Testis (tissue), 3 donors: ENCODE measurements around the gene DNALI1. TPM values are rescaled to one million over a fixed set of nuclear protein-coding genes. Genes with fewer than 3 reads are reported as not detected.
"Not testable (repeated sequence)": the region's sequence is repeated elsewhere in the genome, so short reads cannot be mapped to it uniquely, and the experiment has no call there.

Source experiments
- DNase-seq: peaks from one replicate; pipeline ENCODE4 v3.0.0-alpha.2; 2019
- H3K27ac ChIP-seq, 2 donors: fragments of 200-600 bp; sonication (generic); one replicate each; pipeline ENCODE4 v1.5.1; 2019
- H3K27me3 ChIP-seq: fragments of 200-600 bp; sonication (generic); one replicate; pipeline ENCODE4 v1.5.1; 2019
- H3K36me3 ChIP-seq: fragments of 200-600 bp; sonication (generic); one replicate; pipeline ENCODE4 v1.5.1; 2017; ENCODE audit warnings: low read depth; ENCODE audit errors: missing control alignments
- H3K4me1 ChIP-seq: fragments of 200-600 bp; sonication (generic); one replicate; pipeline ENCODE4 v1.5.1; 2019
- H3K4me3 ChIP-seq, 2 donors: fragments of 200-600 bp; sonication (generic); one replicate each; pipeline ENCODE4 v1.5.1; 2017 to 2019
- H3K9me3 ChIP-seq: fragments of 200-600 bp; sonication (generic); one replicate; pipeline ENCODE4 v1.5.1; 2017
- POLR2A ChIP-seq: fragments of 450-650 bp; IDR thresholded peaks from one replicate; pipeline ENCODE4 v1.6.1; 2017; ENCODE audit warnings: antibody characterized with exemption, mild to moderate bottlenecking, moderate library complexity
- WGBS, 2 donors: methylation state at CpG; one replicate each; pipeline ENCODE4 v1.1.5; 2018; 5-methylcytosine and 5-hydroxymethylcytosine counted together
- intact Hi-C: fragments of 100-400 bp; cut with DNase I; formaldehyde crosslinking; loops from one replicate; pipeline ENCODE4 v1.15.1; 2023; ENCODE audit warnings: low total_unique reads
- polyA plus RNA-seq: library from polyadenylated mRNA; stranded (reverse); fragments of 350-450 nt; fragmentation: Illumina TruSeq; extraction: RNeasy Lipid Tissue Mini Kit (QIAGEN cat#74804); gene quantifications from one replicate; pipeline ENCODE4 v1.2.3, GENCODE V29; 2014; ENCODE audit warnings: low read depth, low replicate concordance; ENCODE audit not compliant: insufficient read depth
- total RNA-seq, 2 donors: library from RNA; depleted of rRNA; stranded (reverse); fragments of >200 nt; gene quantifications; one replicate each; pipeline ENCODE4 v1.2.3, GENCODE V29; 2016
- TF ChIP-seq, protein P1 (sequence below), 3 experiments: fragments of 450-650 bp in 2 of 3; fragments of 200-600 bp in 1 of 3; sonication (generic) in 1 of 3; IDR thresholded peaks; one replicate each; pipeline ENCODE4 v1.5.1; 2016 to 2019; ENCODE audit warnings: antibody characterized with exemption in 3 of 3, mild to moderate bottlenecking in 2 of 3, moderate library complexity in 1 of 3

DNALI1 gene
- total and polyA plus RNA-seq, 3 donors from 2014 or later, result 50.5 to 216 (median 73.0) TPM

DNA sequence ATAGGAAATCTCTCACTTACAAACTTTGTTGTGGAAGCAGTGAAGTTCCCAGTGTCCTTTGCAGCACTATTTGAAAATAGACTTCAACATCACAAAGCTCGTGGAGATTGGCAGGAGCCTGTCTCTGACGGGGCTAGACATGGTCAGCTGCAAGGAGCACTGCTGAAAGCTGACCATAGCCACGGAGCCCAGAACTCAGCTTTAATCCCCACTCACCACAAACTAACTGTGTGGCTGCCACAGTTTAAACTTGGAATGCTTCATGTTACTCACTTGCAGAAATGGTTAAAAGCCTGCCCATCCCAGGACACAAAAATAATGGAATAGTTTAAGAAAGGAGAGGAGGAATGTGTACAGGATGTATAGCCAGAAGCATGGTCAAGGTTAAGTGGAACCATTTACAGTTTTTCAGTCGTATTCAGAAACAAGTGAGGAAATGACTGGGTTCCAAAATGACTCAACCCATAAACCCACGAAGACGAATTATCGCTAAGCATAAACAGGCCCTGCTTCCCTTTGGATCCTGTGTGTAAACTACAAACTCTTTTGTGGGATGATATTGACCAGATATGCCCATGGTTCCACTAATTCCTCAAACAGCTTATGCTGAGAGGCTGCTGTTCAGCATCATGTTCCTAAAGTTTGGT is 18.2 kb downstream of the DNALI1 start:
- 84 to 85% methylated on average over 7 of the region's 7 CpGs for WGBS, 2 donors
- TF ChIP-seq, protein P1, sequence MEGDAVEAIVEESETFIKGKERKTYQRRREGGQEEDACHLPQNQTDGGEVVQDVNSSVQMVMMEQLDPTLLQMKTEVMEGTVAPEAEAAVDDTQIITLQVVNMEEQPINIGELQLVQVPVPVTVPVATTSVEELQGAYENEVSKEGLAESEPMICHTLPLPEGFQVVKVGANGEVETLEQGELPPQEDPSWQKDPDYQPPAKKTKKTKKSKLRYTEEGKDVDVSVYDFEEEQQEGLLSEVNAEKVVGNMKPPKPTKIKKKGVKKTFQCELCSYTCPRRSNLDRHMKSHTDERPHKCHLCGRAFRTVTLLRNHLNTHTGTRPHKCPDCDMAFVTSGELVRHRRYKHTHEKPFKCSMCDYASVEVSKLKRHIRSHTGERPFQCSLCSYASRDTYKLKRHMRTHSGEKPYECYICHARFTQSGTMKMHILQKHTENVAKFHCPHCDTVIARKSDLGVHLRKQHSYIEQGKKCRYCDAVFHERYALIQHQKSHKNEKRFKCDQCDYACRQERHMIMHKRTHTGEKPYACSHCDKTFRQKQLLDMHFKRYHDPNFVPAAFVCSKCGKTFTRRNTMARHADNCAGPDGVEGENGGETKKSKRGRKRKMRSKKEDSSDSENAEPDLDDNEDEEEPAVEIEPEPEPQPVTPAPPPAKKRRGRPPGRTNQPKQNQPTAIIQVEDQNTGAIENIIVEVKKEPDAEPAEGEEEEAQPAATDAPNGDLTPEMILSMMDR (IDR thresholded peaks at IDR 0.05), result no peak
- TF ChIP-seq POLR2A, result no peak
- intact Hi-C loops, result no loop called here
- Histone ChIP-seq H3K4me1 (no peaks in the 10 kb centered on the region), H3K27me3 (no peaks in the 10 kb centered on the region), H3K27ac (no peak overlapping the region), H3K36me3 (no peaks in the 10 kb centered on the region), H3K9me3 (no peaks in the 10 kb centered on the region), H3K4me3 (no peak overlapping the region)
- DNase-seq, result no peak

DNA sequence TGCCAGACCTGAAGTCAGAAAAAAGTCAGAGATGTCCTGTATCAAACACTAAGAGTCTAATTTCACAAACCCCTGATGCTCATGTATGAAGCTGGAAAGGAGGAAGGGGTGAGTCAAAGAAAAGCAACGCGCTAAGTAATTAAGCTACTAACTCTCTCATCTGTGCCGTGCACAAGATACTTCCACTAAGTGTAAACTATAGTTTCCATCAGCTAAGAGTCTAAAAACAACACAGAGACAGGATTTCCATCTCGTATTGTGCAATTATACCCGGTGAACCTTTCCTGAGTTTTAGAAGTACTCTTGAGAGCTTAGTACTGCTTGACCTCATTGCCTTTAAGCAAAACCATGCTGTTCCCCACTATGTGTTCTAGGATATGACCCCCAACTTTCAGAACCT is 19.0 kb downstream of the DNALI1 start:
- TF ChIP-seq POLR2A, result no peak
- TF ChIP-seq, protein P1 (IDR thresholded peaks at IDR 0.05), result no peak
- WGBS, 2 donors, result 89 to 97% methylated on average over 5 of the region's 5 CpGs
- DNase-seq, result no peak
- H3K4me1 ChIP-seq, result no peaks in the 10 kb centered on the region
- no peaks in the 10 kb centered on the region for H3K36me3 ChIP-seq
- no peaks in the 10 kb centered on the region for H3K27me3 ChIP-seq
- intact Hi-C loops, result no loop called here
- no peak overlapping the region for H3K4me3 ChIP-seq
- no peaks in the 10 kb centered on the region for H3K9me3 ChIP-seq
- no peak overlapping the region for H3K27ac ChIP-seq

DNA sequence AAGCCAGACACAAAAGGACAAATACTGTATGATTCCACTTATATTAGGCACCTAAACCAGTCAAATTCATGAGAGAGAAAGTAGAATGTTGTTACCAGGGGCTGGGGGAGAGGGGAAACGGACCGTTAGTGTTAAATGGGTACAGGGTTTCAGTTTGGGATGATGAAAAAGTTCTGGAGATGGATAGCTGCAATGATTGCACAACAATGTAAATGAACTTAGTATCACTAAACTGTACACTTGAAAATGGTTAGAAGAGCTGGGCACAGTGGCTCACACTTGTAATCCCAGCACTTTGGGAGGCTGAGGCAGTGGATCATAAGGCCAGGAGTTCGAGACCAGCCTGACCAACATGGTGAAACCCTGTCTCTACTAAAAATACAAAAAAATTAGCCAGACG is 27.8 kb downstream of the DNALI1 start:
- DNase-seq, intact Hi-C loops: not testable (repeated sequence)
- WGBS, 2 donors, result 83 to 94% methylated on average over 4 of the region's 4 CpGs

DNA sequence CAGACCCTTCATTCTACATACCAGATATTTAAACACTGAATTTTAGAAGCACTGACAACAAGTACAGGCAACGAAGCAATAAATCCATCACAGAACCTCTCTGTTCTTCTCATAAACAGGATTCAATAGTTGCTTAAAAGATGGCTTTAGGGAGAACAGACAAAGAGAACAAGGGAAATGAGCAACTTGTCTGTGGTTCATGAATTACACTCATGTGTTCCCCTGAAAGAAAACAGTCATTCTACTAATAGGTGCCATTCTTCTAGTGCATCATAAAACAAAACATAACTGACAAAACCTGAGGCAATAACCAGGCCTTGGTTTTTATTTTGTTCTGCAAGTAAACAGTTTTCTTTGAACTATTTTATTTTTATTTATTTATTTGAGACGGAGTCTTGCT is 32.2 kb downstream of the DNALI1 start:
- H3K9me3 ChIP-seq, result no peaks in the 10 kb centered on the region
- no peaks in the 10 kb centered on the region for H3K27me3 ChIP-seq
- H3K4me1 ChIP-seq, result peaks cover 5% of the 10 kb centered on the region
- H3K36me3 ChIP-seq, result no peaks in the 10 kb centered on the region
- WGBS, 2 donors, result 86 to 88% methylated on average over 2 of the region's 2 CpGs
- DNase-seq, result no peak
- no peak overlapping the region for H3K27ac ChIP-seq
- H3K4me3 ChIP-seq, result no peak overlapping the region
- TF ChIP-seq POLR2A, result no peak
- TF ChIP-seq, protein P1 (IDR thresholded peaks at IDR 0.05), result no peak
- intact Hi-C loops, result no loop called here

More for the DNA sequence above, 27.8 kb downstream of the DNALI1 start:
- not testable (repeated sequence) for H3K9me3 ChIP-seq, H3K4me3 ChIP-seq, H3K36me3 ChIP-seq, H3K27ac ChIP-seq, H3K4me1 ChIP-seq, H3K27me3 ChIP-seq

DNA sequence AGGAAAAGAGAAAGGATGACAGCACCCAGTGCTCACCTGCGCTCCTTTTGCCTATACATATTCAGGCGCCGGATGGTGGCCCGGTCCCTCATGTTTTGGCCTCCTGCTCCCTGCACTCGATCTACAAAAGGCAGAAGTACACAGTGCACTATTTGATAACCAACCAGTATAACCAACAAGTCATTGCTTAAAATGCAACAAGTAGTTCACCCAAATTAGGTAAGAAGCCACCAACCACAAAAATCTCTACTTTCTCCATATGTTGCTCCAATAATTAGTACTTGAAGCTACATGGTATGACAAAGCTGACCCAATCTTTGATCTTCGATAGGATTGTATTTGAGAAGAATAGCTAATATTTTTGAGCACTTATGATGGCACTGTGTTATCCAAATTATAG is 37.0 kb downstream of the DNALI1 start:
- Histone ChIP-seq H3K4me1 (peaks cover 13% of the 10 kb centered on the region), H3K27me3 (no peaks in the 10 kb centered on the region), H3K36me3 (no peaks in the 10 kb centered on the region), H3K9me3 (no peaks in the 10 kb centered on the region), H3K27ac (no peak overlapping the region), H3K4me3 (no peak overlapping the region)
- intact Hi-C loops, result no loop called here
- no peak for TF ChIP-seq POLR2A
- TF ChIP-seq, protein P1 (IDR thresholded peaks at IDR 0.05), result no peak
- WGBS, 2 donors, result 84 to 88% methylated on average over 6 of the region's 6 CpGs
- no peak for DNase-seq
